ENCODE results near the gene HOXA9. TPM values are rescaled to one million over a fixed set of nuclear protein-coding genes. Genes with fewer than 3 reads are reported as not detected.
A peak's percentile ranks its signal among the peaks of the same experiment; 100 is the strongest.

HOXA9 gene
- total RNA-seq, 2 experiments from 2014 or later = not detected

DNA sequence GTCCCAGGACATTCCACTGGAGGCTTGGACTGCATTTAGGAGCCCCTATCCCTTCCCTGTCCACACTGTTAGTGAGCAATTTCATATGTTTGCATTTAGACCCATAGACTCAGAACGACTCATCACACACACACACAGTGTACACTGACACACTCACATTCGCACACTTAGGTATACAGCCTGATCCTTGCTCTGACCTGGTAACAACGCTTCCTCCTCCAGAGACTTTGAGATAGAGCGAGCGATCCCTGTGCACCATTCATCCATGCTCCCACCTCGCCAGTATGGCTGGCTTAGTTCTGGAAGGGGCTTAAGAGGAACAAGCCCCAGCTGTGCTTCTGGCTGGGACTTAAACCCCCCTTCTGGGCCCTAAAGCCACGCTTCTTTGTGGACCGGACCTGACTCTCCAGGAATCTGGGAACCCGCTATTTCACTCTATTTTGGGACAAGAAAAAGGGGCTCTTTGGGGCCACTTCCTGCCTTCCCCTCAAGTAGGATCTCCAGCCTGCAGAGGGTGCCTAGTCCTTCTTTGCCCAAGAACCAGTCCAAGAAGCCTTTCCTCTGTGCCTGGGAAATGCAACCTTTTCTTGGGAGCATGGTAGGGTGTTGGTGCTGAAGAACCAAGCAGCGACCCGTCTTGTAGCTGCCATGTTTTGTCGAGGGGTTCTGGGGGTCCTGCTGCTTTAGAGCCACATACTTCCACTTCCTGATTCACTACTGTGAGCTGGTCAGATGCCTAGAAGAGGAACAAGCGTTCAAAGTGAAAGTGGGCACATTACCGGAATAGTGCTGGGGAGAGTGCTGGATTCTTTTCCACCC is 35.6 kb upstream of the HOXA9 start:
- Mint-ChIP-seq H3K27ac (no peak overlapping the region), H3K27me3 (peaks cover 82% of the 10 kb centered on the region), H3K4me1 (ENCODE audit: low read depth) (peaks cover 37% of the 10 kb centered on the region), H3K4me3 (peak overlapping the region; percentile 67), H3K9me3 (no peaks in the 10 kb centered on the region), H3K36me3 (ENCODE audit: low read depth) (no peaks in the 10 kb centered on the region)
- DNase-seq (no peak), ATAC-seq (no peak)
- CTCF ChIA-PET = interaction anchor here (1.0 to 2.8 kb wide), 3 partner anchors 9 to 11 kb away, joined by 3 to 8 read pairs (median 8); no protein-coding TSS in a partner anchor
- POLR2A ChIA-PET = interaction anchor here (0.5 kb wide), 1 partner anchor 219 kb away, joined by 3 read pairs; no protein-coding TSS in a partner anchor
- intact Hi-C loops (cut with micrococcal nuclease) = loop anchor here (5.0 to 10.0 kb wide), 2 partner anchors 34 to 724 kb away; partner anchors contain the start of gene HOXA9
- TF ChIP-seq, protein P1, sequence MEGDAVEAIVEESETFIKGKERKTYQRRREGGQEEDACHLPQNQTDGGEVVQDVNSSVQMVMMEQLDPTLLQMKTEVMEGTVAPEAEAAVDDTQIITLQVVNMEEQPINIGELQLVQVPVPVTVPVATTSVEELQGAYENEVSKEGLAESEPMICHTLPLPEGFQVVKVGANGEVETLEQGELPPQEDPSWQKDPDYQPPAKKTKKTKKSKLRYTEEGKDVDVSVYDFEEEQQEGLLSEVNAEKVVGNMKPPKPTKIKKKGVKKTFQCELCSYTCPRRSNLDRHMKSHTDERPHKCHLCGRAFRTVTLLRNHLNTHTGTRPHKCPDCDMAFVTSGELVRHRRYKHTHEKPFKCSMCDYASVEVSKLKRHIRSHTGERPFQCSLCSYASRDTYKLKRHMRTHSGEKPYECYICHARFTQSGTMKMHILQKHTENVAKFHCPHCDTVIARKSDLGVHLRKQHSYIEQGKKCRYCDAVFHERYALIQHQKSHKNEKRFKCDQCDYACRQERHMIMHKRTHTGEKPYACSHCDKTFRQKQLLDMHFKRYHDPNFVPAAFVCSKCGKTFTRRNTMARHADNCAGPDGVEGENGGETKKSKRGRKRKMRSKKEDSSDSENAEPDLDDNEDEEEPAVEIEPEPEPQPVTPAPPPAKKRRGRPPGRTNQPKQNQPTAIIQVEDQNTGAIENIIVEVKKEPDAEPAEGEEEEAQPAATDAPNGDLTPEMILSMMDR (IDR thresholded peaks at IDR 0.05) = no peak

DNA sequence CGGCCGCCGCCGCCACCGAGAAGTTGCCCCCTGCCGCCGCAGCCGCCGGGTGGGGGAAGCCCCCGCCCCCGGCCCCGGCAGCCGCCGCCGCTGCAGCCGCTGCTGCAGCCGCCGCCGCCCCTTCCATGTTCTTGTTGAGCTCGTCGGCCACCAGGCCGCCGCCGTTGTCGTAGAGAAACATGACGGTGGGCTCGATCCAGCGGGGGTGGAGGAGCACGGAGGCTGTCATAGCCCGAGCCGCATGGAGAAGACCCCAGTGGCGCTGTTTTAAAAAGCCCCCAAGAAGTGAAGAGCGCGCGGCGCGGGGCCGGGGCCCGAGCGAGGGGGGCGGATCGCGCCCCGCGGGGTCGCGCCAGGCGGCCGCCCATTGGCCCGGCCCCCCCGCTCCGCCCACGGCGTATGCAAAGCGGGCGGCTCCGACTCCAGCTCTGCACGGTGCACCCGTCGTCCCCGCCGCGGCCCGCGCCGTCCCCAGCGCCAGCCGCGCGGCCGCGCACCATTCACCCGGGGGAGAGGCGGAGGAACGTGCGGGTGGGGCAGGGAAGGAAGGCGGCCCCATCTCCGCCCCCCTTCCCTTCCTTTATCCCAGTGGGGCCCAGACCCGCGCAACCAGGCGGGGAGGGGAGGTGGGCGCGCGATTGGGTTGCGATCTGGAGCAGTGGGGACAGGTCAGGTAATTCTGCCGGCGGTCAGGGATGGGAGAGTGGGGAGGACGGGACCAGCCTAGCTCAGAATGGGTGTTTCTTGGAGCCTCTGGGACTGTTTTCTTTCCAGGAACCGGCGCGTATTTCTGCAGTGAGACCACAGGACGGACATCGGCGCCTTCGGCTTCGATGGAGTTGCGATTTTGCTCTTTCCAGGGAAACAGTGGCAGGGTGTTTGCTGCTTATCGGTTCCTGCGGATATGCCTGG is 34.8 kb upstream of the HOXA9 start, which contains the start of gene HOXA13:
Gene HOXA13 (minus strand): TSS at position 243 of the 912 bp plus-strand sequence. CDS start 14 bp downstream, at position 229.
- no peaks in the 10 kb centered on the region for H3K36me3 Mint-ChIP-seq (ENCODE audit: low read depth)
- ATAC-seq (peak; percentile 69), DNase-seq (peak; percentile 34)
- TF ChIP-seq, protein P1 (IDR thresholded peaks at IDR 0.05) = no peak
- ChIA-PET CTCF (interaction anchor here (1.0 to 2.8 kb wide), 3 partner anchors 10 to 12 kb away, joined by 3 to 8 read pairs (median 4); no protein-coding TSS in a partner anchor), POLR2A (interaction anchor here (1.4 kb wide), 1 partner anchor 15 kb away, joined by 5 read pairs; the partner anchor contains the start of gene HOXA11)
- intact Hi-C loops (cut with micrococcal nuclease) = loop anchor here (5.0 to 10.0 kb wide), 5 partner anchors 33 to 725 kb away; partner anchors contain the start of genes HOXA7 and HOXA9
- H3K4me3 Mint-ChIP-seq = peak within 1 kb of the TSS; percentile 67
- no peak within 1 kb of the TSS for H3K27ac Mint-ChIP-seq
- H3K9me3 Mint-ChIP-seq = no peaks in the 10 kb centered on the region
- H3K27me3 Mint-ChIP-seq = peaks cover 80% of the 10 kb centered on the region
- peaks cover 31% of the 10 kb centered on the region for H3K4me1 Mint-ChIP-seq (ENCODE audit: low read depth)

- ChIA-PET CTCF (interaction anchor here (0.9 to 2.8 kb wide), 13 partner anchors 9 to 895 kb away, joined by 3 to 8 read pairs (median 4); partner anchors contain the start of gene EVX1), POLR2A (interaction anchor here (1.4 kb wide), 1 partner anchor 14 kb away, joined by 5 read pairs; the partner anchor contains the start of gene HOXA11)
- Mint-ChIP-seq H3K4me3 (peak overlapping the region; percentile 53), H3K4me1 (ENCODE audit: low read depth) (peaks cover 28% of the 10 kb centered on the region), H3K9me3 (no peaks in the 10 kb centered on the region), H3K36me3 (ENCODE audit: low read depth) (no peaks in the 10 kb centered on the region), H3K27ac (no peak overlapping the region), H3K27me3 (peaks cover 80% of the 10 kb centered on the region)
- peak; percentile 11 for ATAC-seq
- TF ChIP-seq, protein P1 (IDR thresholded peaks at IDR 0.05) = no peak
- intact Hi-C loops (cut with micrococcal nuclease) = loop anchor here (5.0 kb wide), 3 partner anchors 42 to 583 kb away; partner anchors contain the start of gene HOXA7
- DNase-seq = no peak
Observed at GRCh38 chr7:27198871-27199801, 33.8 kb upstream of the HOXA9 start.

Measured in activated CD8-positive, alpha-beta T cell treated with anti-CD3 and anti-CD28 coated beads for 36 hours (primary cell).